ENCODE data around the gene HES3.
"Not testable (repeated sequence)": the region's sequence is repeated elsewhere in the genome, so short reads cannot be mapped to it uniquely, and the experiment has no call there.

HES3 gene

GRCh38 chr1:6219641-6220040 is 24.3 kb upstream of the HES3 start:
- H2BK12ac ChIP-seq (ENCODE audit: low read length); H3K23ac ChIP-seq (ENCODE audit: low read length); H4K12ac ChIP-seq (ENCODE audit: low read depth, low read length); H3K27me3 ChIP-seq (ENCODE audit: insufficient read depth, low read length); H3K18ac ChIP-seq (ENCODE audit: low read length); H3K9ac ChIP-seq (ENCODE audit: low read length); H3K9me3 ChIP-seq (ENCODE audit: insufficient read depth, low read depth, low read length); H3K4ac ChIP-seq (ENCODE audit: low read depth, low read length); H2BK120ac ChIP-seq (ENCODE audit: insufficient read depth, low read length, poor library complexity); H3K27ac ChIP-seq (ENCODE audit: low read depth, low read length); H3K79me1 ChIP-seq (ENCODE audit: low read length); H3K4me2 ChIP-seq (ENCODE audit: low read length); H3K4me3 ChIP-seq (ENCODE audit: low read depth, low read length); H3K14ac ChIP-seq (ENCODE audit: low read length); H2AFZ ChIP-seq (ENCODE audit: insufficient read depth, low read length, poor library complexity); H2AK5ac ChIP-seq (ENCODE audit: low read length); H4K8ac ChIP-seq (ENCODE audit: low read depth, low read length); H3K79me2 ChIP-seq (ENCODE audit: control insufficient read depth, insufficient read depth, low read length, poor library complexity); H2BK5ac ChIP-seq (ENCODE audit: low read depth, low read length, poor library complexity); H4K91ac ChIP-seq (ENCODE audit: low read depth, low read length); H3K4me1 ChIP-seq (ENCODE audit: control insufficient read depth in 1 of 2, insufficient read depth in 2 of 2, low read length in 2 of 2): not testable (repeated sequence)
- DNase-seq: peak; percentile 36 to 55
- WGBS (ENCODE audit: extremely low coverage, insufficient coverage, insufficient read length): no CpG with 5 or more reads among the region's 11 CpGs
- peaks cover 19 to 20% of the 10 kb centered on the region in 2 experiments for H3K36me3 ChIP-seq (ENCODE audit: control insufficient read depth in 1 of 2, insufficient read depth in 2 of 2, low read length in 2 of 2)

DNA sequence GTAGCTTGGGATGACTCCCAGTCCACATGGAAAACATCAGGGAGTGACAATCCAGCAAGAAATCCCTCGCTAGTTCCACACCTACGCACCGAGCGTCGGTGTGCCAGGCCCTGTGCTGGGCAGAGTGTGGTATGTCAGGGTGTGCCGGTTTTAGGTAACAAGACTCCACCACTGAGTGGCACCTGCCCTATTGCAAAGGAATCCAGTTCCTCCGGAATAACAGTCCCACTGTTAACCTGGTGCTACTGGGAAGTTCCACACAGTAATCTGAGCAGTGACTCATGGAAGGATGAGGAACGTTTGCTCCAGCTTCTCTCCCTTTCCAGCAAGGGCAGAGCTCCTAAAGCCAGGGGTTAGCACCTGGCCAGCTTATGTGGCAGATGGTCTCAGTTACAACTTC is 23.7 kb upstream of the HES3 start:
- Histone ChIP-seq H4K8ac (ENCODE audit: low read depth, low read length) (no peak overlapping the region), H2AFZ (ENCODE audit: insufficient read depth, low read length, poor library complexity) (no peak overlapping the region), H3K4me2 (ENCODE audit: low read length) (no peak overlapping the region), H2BK120ac (ENCODE audit: insufficient read depth, low read length, poor library complexity) (no peak overlapping the region), H3K36me3 (ENCODE audit: control insufficient read depth in 1 of 2, insufficient read depth in 2 of 2, low read length in 2 of 2) (peaks cover 25 to 26% of the 10 kb centered on the region in 2 experiments), H2BK5ac (ENCODE audit: low read depth, low read length, poor library complexity) (no peak overlapping the region), H4K91ac (ENCODE audit: low read depth, low read length) (no peak overlapping the region), H2AK5ac (ENCODE audit: low read length) (no peak overlapping the region), H3K27ac (ENCODE audit: low read depth, low read length) (no peak overlapping the region), H3K9me3 (ENCODE audit: insufficient read depth, low read depth, low read length) (no peaks in the 10 kb centered on the region), H3K79me1 (ENCODE audit: low read length) (no peaks in the 10 kb centered on the region), H4K12ac (ENCODE audit: low read depth, low read length) (no peak overlapping the region), H3K4me1 (ENCODE audit: control insufficient read depth in 1 of 2, insufficient read depth in 2 of 2, low read length in 2 of 2) (peaks cover 3 to 5% of the 10 kb centered on the region in 2 experiments), H3K18ac (ENCODE audit: low read length) (no peak overlapping the region), H3K79me2 (ENCODE audit: control insufficient read depth, insufficient read depth, low read length, poor library complexity) (no peaks in the 10 kb centered on the region), H3K4ac (ENCODE audit: low read depth, low read length) (no peak overlapping the region), H3K4me3 (ENCODE audit: low read depth, low read length) (no peak overlapping the region), H3K23ac (ENCODE audit: low read length) (no peak overlapping the region), H3K27me3 (ENCODE audit: insufficient read depth, low read length) (no peaks in the 10 kb centered on the region), H3K14ac (ENCODE audit: low read length) (no peak overlapping the region), H2BK12ac (ENCODE audit: low read length) (no peak overlapping the region), H3K9ac (ENCODE audit: low read length) (no peak overlapping the region)
- WGBS (ENCODE audit: extremely low coverage, insufficient coverage, insufficient read length): no CpG with 5 or more reads among the region's 8 CpGs
- peak; percentile 88 to 94 for DNase-seq

DNA sequence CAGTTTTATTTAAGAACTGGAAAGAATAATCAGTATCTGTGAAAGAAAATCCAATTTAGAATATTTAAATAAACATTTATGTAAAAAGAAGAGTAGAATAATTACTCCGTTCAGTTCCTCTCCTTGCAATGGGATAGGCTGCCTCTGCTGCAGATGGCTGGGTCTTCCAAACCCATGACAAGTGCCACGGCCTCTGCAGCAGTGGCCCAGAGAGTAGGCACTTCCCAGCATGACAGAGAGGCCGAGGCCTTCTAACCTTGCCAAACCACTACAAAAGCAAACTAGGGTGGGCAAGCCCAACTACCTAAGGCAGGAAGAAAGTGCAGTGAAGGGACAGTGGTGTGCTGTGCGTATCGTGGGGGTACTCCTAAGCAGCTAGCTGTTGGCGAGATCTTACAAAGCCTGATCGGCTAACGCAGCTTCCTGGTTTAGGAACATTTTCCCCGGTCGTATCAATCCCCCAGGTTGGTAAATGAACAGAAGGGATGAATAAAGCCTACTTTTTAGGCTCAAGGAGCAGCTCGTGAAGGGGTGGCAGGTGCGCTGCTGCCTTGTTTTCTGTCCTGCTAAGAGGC is 22.7 kb upstream of the HES3 start:
- H2BK12ac ChIP-seq (ENCODE audit: low read length): no peak overlapping the region
- H3K79me2 ChIP-seq (ENCODE audit: control insufficient read depth, insufficient read depth, low read length, poor library complexity): no peaks in the 10 kb centered on the region
- H3K4ac ChIP-seq (ENCODE audit: low read depth, low read length): no peak overlapping the region
- no peak overlapping the region for H2BK5ac ChIP-seq (ENCODE audit: low read depth, low read length, poor library complexity)
- no peak overlapping the region for H3K4me3 ChIP-seq (ENCODE audit: low read depth, low read length)
- H4K8ac ChIP-seq (ENCODE audit: low read depth, low read length): no peak overlapping the region
- no peak overlapping the region for H3K4me2 ChIP-seq (ENCODE audit: low read length)
- peaks cover 3 to 5% of the 10 kb centered on the region in 2 experiments for H3K4me1 ChIP-seq (ENCODE audit: control insufficient read depth in 1 of 2, insufficient read depth in 2 of 2, low read length in 2 of 2)
- no peak overlapping the region for H4K12ac ChIP-seq (ENCODE audit: low read depth, low read length)
- H4K91ac ChIP-seq (ENCODE audit: low read depth, low read length): no peak overlapping the region
- no peak overlapping the region for H3K14ac ChIP-seq (ENCODE audit: low read length)
- peaks cover 36% of the 10 kb centered on the region in 2 experiments for H3K36me3 ChIP-seq (ENCODE audit: control insufficient read depth in 1 of 2, insufficient read depth in 2 of 2, low read length in 2 of 2)
- H3K18ac ChIP-seq (ENCODE audit: low read length): no peak overlapping the region
- H2AFZ ChIP-seq (ENCODE audit: insufficient read depth, low read length, poor library complexity): no peak overlapping the region
- H3K9me3 ChIP-seq (ENCODE audit: insufficient read depth, low read depth, low read length): no peaks in the 10 kb centered on the region
- H2BK120ac ChIP-seq (ENCODE audit: insufficient read depth, low read length, poor library complexity): no peak overlapping the region
- no peaks in the 10 kb centered on the region for H3K27me3 ChIP-seq (ENCODE audit: insufficient read depth, low read length)
- WGBS (ENCODE audit: extremely low coverage, insufficient coverage, insufficient read length): no CpG with 5 or more reads among the region's 12 CpGs
- no peak overlapping the region for H2AK5ac ChIP-seq (ENCODE audit: low read length)
- H3K79me1 ChIP-seq (ENCODE audit: low read length): no peaks in the 10 kb centered on the region
- no peak for DNase-seq
- no peak overlapping the region for H3K23ac ChIP-seq (ENCODE audit: low read length)
- H3K9ac ChIP-seq (ENCODE audit: low read length): no peak overlapping the region
- H3K27ac ChIP-seq (ENCODE audit: low read depth, low read length): no peak overlapping the region

DNA sequence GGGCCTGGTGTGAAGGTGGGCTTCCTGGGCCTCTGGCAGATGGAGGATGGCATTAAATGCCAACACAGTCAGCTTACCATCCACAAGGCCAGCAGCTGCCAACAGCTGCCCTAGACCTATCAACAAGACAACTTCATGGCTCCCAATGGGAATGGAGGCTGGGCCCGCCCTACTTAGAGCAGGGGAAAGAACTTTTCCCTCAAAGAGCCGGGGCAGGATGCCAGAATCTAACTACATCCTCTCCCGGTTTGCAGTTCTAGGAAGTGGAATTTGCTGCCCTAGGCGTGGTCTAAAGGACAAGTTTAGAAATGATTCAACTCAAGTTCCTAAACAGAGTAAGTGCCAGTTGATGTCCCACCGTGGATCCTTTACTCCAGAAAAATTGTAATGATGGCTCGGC is 21.3 kb upstream of the HES3 start:
- H3K9ac ChIP-seq (ENCODE audit: low read length): no peak overlapping the region
- peaks cover 41% of the 10 kb centered on the region in 2 experiments for H3K36me3 ChIP-seq (ENCODE audit: control insufficient read depth in 1 of 2, insufficient read depth in 2 of 2, low read length in 2 of 2)
- no peak overlapping the region for H4K91ac ChIP-seq (ENCODE audit: low read depth, low read length)
- H3K4me2 ChIP-seq (ENCODE audit: low read length): no peak overlapping the region
- no peaks in the 10 kb centered on the region for H3K79me1 ChIP-seq (ENCODE audit: low read length)
- H3K4me3 ChIP-seq (ENCODE audit: low read depth, low read length): no peak overlapping the region
- no peak overlapping the region for H2BK5ac ChIP-seq (ENCODE audit: low read depth, low read length, poor library complexity)
- H3K9me3 ChIP-seq (ENCODE audit: insufficient read depth, low read depth, low read length): no peaks in the 10 kb centered on the region
- no peak overlapping the region for H3K23ac ChIP-seq (ENCODE audit: low read length)
- no peak overlapping the region for H3K4ac ChIP-seq (ENCODE audit: low read depth, low read length)
- WGBS (ENCODE audit: extremely low coverage, insufficient coverage, insufficient read length): no CpG with 5 or more reads among the region's 6 CpGs
- H3K18ac ChIP-seq (ENCODE audit: low read length): no peak overlapping the region
- no peak overlapping the region for H2BK120ac ChIP-seq (ENCODE audit: insufficient read depth, low read length, poor library complexity)
- H3K14ac ChIP-seq (ENCODE audit: low read length): no peak overlapping the region
- H2AFZ ChIP-seq (ENCODE audit: insufficient read depth, low read length, poor library complexity): no peak overlapping the region
- H2BK12ac ChIP-seq (ENCODE audit: low read length): no peak overlapping the region
- peaks cover 3 to 5% of the 10 kb centered on the region in 2 experiments for H3K4me1 ChIP-seq (ENCODE audit: control insufficient read depth in 1 of 2, insufficient read depth in 2 of 2, low read length in 2 of 2)
- no peak overlapping the region for H3K27ac ChIP-seq (ENCODE audit: low read depth, low read length)
- H4K8ac ChIP-seq (ENCODE audit: low read depth, low read length): no peak overlapping the region
- H3K79me2 ChIP-seq (ENCODE audit: control insufficient read depth, insufficient read depth, low read length, poor library complexity): no peaks in the 10 kb centered on the region
- peak in 1 of 2 donors; percentile 12 for DNase-seq
- no peak overlapping the region for H4K12ac ChIP-seq (ENCODE audit: low read depth, low read length)
- H2AK5ac ChIP-seq (ENCODE audit: low read length): no peak overlapping the region
- H3K27me3 ChIP-seq (ENCODE audit: insufficient read depth, low read length): no peaks in the 10 kb centered on the region

Measured in trophoblast cell (in vitro differentiated cells and primary cell).